ENCODE results near the gene DNAJC5.
"Not testable (repeated sequence)": the region's sequence is repeated elsewhere in the genome, so short reads cannot be mapped to it uniquely, and the experiment has no call there.

The DNAJC5 gene

GRCh38 chr20:63973636-63974401, 78.9 kb downstream of the DNAJC5 start:
- peak; percentile 82 for DNase-seq (ENCODE audit: low read depth)
- TF ChIP-seq CTCF (IDR thresholded peaks at IDR 0.05; ENCODE audit: low read length, missing control alignments), result peak; percentile 88
- H3K4me3 ChIP-seq (replicated peaks; ENCODE audit: low read depth, low read length), result peak overlapping the region; percentile 51

DNA sequence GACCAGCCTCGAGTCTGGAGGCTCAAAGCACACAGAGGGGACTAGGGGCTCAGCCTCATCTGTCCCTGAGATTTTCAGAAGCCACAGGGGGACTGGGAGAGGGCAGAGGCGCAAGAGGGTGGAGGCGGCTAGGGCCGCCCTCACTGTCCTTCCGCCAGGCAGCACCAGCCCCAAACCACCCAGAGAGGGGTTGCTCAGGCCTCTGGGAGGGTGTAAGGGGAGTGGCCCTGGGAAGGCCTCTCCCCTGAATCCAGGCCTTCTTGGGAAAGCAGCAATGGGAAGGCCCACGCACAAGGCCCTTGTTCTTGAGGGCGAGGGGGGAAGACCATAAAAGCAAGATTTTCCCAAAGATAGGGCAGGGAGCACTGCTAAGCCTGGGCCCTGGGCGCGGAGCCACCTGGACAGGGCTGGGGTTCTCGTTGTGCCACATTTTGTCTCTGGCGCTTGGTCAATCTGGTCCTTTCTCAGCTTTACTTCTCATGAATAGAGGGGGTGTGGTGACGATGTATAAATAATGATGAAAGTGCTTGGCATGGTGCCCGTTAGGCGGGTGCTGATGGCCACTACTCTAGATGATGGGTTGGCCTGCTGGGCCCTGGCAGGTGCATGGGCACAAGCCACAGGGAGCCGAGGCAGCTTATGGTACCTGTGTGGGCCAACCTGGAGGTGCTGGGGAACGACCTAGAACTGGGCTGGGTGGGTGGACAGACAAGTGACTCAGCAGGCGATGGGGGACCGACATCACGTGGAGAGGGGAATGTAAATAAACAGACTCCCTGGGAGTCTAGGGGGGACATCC, 79.7 kb downstream of the DNAJC5 start:
- no peak overlapping the region for H3K4me3 ChIP-seq (replicated peaks; ENCODE audit: low read depth, low read length)
- no peak for DNase-seq (ENCODE audit: low read depth)

GRCh38 chr20:63976511-63976910, 81.6 kb downstream of the DNAJC5 start:
- not testable (repeated sequence) for DNase-seq (ENCODE audit: low read depth)

More for the DNA sequence above, 79.7 kb downstream of the DNAJC5 start:
- no peak for TF ChIP-seq CTCF (IDR thresholded peaks at IDR 0.05; ENCODE audit: low read length, missing control alignments)

GRCh38 chr20:63976980-63977738, 82.2 kb downstream of the DNAJC5 start:
- TF ChIP-seq CTCF (IDR thresholded peaks at IDR 0.05; ENCODE audit: low read length, missing control alignments), result no peak
- no peak overlapping the region for H3K4me3 ChIP-seq (replicated peaks; ENCODE audit: low read depth, low read length)
- DNase-seq (ENCODE audit: low read depth), result no peak

More at GRCh38 chr20:63976511-63976910, 81.6 kb downstream of the DNAJC5 start:
- H3K4me3 ChIP-seq (replicated peaks; ENCODE audit: low read depth, low read length), result not testable (repeated sequence)

DNA sequence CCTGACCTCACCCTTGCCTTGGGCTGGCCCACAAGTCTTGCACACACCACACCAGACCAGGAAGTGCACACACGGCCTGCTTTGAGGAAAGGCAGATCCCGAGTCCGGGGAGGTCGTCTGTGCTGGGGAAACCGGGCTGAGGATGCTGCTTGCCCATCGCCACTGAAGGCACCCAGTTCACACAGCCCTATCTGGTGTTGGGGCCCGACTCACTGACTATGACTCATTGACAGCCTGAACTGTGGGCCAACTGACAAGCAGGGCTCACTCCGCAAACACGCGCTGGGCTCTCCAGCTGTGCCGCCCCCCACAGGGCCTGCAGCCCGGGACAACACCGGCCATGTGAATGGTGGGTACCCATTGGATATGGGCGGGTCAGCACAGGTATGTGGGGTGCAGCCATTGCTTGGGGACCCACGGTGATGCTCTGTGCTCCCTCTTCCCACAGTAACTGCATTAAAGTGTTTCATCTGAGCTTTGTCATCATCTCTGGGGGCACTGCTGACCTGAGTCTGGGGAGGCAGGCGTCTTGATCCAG, 82.9 kb downstream of the DNAJC5 start:
- peak; percentile 63 for DNase-seq (ENCODE audit: low read depth)
- no peak for TF ChIP-seq CTCF (IDR thresholded peaks at IDR 0.05; ENCODE audit: low read length, missing control alignments)
- no peak overlapping the region for H3K4me3 ChIP-seq (replicated peaks; ENCODE audit: low read depth, low read length)

DNA sequence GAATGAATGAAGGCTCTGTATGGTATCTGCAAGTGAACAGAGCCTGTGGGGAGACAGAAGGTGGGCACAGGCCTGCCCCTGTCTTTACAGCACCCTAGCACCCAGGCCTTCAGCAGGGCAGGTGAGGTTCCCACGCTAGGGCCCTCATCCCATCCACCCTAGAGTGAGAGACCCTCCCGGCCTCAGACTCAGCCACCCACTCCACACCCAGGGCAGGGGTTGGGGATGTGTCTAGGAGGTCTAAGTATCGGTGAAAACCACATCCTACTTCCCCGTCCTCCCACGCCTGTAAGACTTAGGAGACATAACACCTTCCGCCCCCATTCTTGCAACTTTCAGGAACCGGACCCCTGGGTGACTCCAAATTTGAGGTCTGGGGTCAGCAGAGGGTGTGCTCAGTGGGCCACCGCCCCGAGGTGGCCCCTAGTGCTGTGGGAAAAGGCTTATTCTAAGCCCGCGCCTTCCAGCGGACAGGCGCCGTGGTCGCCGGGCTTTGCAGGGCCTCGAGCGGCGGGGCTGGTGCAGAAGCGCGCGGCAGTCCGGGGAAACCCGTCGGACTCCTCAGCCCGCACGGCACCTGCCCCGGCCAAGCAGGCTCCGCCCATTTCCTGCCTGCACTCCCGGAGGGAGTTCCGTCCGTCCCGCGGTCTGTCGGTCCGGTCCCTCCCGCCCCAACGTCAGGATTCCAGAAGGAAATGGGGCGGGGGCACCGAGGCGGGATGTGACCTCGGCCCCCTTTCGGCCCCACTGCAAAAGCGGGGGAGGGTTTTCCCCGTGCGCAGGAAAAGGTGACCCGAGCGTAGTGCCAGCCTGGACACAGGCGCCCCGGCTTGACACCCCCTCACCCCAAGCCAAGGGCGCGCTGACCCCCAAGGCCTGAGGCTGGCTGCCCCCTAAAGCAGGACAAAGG, 83.6 kb downstream of the DNAJC5 start:
- no peak for DNase-seq (ENCODE audit: low read depth)
- no peak for TF ChIP-seq CTCF (IDR thresholded peaks at IDR 0.05; ENCODE audit: low read length, missing control alignments)
- peak overlapping the region; percentile 50 for H3K4me3 ChIP-seq (replicated peaks; ENCODE audit: low read depth, low read length)

All from fibroblast of pulmonary artery (primary cell).